ENCODE data around the gene STRADA. TPM values are rescaled to one million over a fixed set of nuclear protein-coding genes. Genes with fewer than 3 reads are reported as not detected.

STRADA gene
- total and polyA plus RNA-seq, 9 of the 15 experiments (the other 6 are each of a cell fraction or from before 2014, with no cell fraction given): 6.6 to 33.0 (median 20.5) TPM

- no peak for TF ChIP-seq GTF3C2 (IDR thresholded peaks at IDR 0.05; ENCODE audit: borderline replicate concordance, extremely low read depth, insufficient read length)
- no peak for TF ChIP-seq MEF2A (IDR thresholded peaks at IDR 0.05; ENCODE audit: control insufficient read depth, low read depth, low read length)
- TF ChIP-seq CTCF (IDR thresholded peaks at IDR 0.05 in 2 of 3, conservative IDR thresholded peaks at IDR 0.05 in 1 of 3; ENCODE audit: insufficient read depth in 2 of 3, low read depth in 1 of 3, low read length in 3 of 3): peak; percentile 63 to 70 (median 67)
- TF ChIP-seq CEBPG (CRISPR knock-in tag; IDR thresholded peaks at IDR 0.05): peak; percentile 48
- no peak for TF ChIP-seq CEBPG (tag; conservative IDR thresholded peaks at IDR 0.05 in 1 of 2, IDR thresholded peaks at IDR 0.05 in 1 of 2)
- peak; percentile 27; the same call in 1 of the 2 replicates for TF ChIP-seq REST (IDR thresholded peaks at IDR 0.05; ENCODE audit: borderline replicate concordance)
- no peak for TF ChIP-seq REST (CRISPR knock-in tag; IDR thresholded peaks at IDR 0.05; ENCODE audit: low read depth)
- peak; percentile 10 for TF ChIP-seq PRDM10 (IDR thresholded peaks at IDR 0.05; ENCODE audit: partially characterized antibody)
- TF ChIP-seq TFAM (CRISPR knock-in tag; conservative IDR thresholded peaks at IDR 0.05): no peak
Observed at GRCh38 chr17:63696381-63696961, 45.1 kb downstream of the STRADA start (continued).

Data from K562 (cell line).